VCaP (cell line): ENCODE measurements around the gene ANXA2.

Experiments used
- H3K27ac ChIP-seq: fragments of 450-650 bp; 2 replicates; pipeline ENCODE4 v1.5.1; 2017
- TF ChIP-seq, protein P1 (sequence below): fragments of 450-650 bp; conservative IDR thresholded peaks from 2 replicates; pipeline ENCODE4 v1.5.1; 2017; ENCODE audit warnings: mild to moderate bottlenecking, moderate library complexity

Gene ANXA2

GRCh38 chr15:60324706-60325438 lies 72.9 kb downstream of the ANXA2 start:
- TF ChIP-seq, protein P1, sequence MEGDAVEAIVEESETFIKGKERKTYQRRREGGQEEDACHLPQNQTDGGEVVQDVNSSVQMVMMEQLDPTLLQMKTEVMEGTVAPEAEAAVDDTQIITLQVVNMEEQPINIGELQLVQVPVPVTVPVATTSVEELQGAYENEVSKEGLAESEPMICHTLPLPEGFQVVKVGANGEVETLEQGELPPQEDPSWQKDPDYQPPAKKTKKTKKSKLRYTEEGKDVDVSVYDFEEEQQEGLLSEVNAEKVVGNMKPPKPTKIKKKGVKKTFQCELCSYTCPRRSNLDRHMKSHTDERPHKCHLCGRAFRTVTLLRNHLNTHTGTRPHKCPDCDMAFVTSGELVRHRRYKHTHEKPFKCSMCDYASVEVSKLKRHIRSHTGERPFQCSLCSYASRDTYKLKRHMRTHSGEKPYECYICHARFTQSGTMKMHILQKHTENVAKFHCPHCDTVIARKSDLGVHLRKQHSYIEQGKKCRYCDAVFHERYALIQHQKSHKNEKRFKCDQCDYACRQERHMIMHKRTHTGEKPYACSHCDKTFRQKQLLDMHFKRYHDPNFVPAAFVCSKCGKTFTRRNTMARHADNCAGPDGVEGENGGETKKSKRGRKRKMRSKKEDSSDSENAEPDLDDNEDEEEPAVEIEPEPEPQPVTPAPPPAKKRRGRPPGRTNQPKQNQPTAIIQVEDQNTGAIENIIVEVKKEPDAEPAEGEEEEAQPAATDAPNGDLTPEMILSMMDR = no peak
- no peak overlapping the region for H3K27ac ChIP-seq

DNA sequence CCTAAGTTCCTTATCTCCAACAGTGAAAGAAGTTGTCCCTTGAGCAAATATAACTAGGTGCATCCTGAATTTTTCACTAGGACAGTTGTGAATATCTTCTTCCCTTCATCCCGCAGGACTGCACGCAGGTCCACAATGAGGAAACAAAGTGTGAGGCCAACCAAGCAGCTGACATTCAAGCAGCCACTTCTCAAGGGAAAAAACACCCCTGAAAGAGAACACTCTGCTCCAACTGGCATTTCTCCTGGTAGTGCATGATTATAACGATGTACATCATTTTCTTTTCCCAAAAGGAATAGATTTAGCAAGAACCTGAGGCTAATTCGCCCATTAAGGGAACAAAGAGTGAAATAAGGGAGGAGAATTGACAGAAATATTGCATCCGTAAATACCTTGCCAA lies 74.5 kb downstream of the ANXA2 start:
- no peak overlapping the region for H3K27ac ChIP-seq
- TF ChIP-seq, protein P1 = no peak

- TF ChIP-seq, protein P1 = no peak
- no peak overlapping the region for H3K27ac ChIP-seq
Measured at GRCh38 chr15:60320365-60320764, 77.4 kb downstream of the ANXA2 start.

GRCh38 chr15:60318216-60318867 lies 79.4 kb downstream of the ANXA2 start:
- H3K27ac ChIP-seq = no peak overlapping the region
- TF ChIP-seq, protein P1 = no peak

- no peak overlapping the region for H3K27ac ChIP-seq
- TF ChIP-seq, protein P1 = no peak
Measured at GRCh38 chr15:60316961-60317360, 80.8 kb downstream of the ANXA2 start.

GRCh38 chr15:60315878-60316277 lies 81.9 kb downstream of the ANXA2 start:
- TF ChIP-seq, protein P1 = no peak
- H3K27ac ChIP-seq = no peak overlapping the region

DNA sequence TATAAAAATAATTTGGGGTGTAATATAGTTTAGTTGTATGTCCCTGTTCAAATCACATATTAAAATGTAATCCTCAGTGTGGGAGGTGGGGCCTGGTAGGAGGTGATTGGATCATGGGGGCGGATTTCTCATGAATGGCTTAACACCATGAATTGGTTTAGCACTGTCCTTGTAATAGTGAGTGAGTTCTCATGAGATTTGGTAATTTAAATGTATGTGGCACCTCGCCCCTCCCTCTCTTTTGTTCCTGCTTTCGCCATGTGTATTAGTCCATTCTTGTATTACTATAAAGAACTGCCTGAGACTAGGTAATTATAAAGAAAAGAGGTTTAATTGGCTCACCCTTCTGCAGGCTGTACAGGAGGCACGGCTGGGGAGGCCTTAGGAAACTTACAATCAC lies 83.9 kb downstream of the ANXA2 start:
- TF ChIP-seq, protein P1 = no peak
- no peak overlapping the region for H3K27ac ChIP-seq
